ENCODE results near the gene CNGA2.

Gene CNGA2

DNA sequence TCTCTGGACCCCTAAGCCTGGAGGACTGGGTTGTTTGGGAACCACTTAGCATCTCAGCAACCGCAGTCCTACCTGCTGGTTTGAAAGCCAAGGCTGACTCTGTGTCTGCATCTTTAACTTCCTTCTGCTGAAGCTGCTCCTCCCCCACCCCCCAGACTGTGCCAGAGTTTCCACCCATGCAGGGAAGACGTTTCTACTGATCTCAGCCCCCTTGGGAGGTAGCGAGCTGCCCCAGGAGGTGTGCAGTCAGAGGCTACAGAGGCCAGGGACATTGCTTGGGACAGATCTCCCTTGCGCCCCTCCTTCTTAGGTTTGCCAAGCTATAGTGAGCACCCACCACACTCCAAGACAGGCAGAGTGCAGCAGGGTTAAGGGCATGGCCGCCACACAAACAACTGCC, 23.4 kb upstream of the CNGA2 start:
- Histone ChIP-seq H3K27ac (ENCODE audit: low read depth in 2 of 2, low read length in 2 of 2) (no peak overlapping the region), H3K36me3 (ENCODE audit: control insufficient read depth in 2 of 2, insufficient read depth in 2 of 2, low read length in 2 of 2) (no peaks in the 10 kb centered on the region), H3K4me3 (ENCODE audit: low read length in 2 of 2) (no peak overlapping the region), H3K4me1 (ENCODE audit: control insufficient read depth in 2 of 2, insufficient read depth in 2 of 2, low read length in 2 of 2) (peaks cover 0 to 4% of the 10 kb centered on the region in 2 donors), H3K9ac (ENCODE audit: low read depth in 1 of 2, low read length in 2 of 2) (no peak overlapping the region), H3K9me3 (ENCODE audit: control insufficient read depth in 2 of 2, low read length in 2 of 2) (no peaks in the 10 kb centered on the region), H3K27me3 (ENCODE audit: control insufficient read depth in 2 of 2, insufficient read depth in 2 of 2, low read length in 2 of 2) (peaks cover 3% of the 10 kb centered on the region in 2 donors)

DNA sequence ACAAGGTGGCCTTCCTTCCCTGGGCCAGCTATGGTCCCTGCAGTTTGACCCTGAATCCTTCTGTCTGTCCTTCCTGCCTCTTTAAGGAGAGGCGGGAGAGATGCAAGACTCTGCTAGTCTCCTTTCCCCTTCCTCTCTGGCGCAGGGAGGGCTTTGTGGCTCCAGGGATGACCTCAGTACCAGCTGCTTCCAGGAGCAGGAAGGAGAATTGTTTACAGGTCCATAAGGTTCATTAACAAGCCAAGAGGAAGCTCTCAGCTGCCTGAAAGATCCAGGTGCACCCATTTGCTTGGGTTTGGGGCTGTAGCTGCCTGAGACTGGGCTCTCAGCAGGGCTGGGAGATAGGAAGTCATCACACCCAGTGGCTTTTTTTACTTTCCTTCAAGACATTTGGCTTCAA, 22.8 kb upstream of the CNGA2 start:
- Histone ChIP-seq H3K9me3 (ENCODE audit: control insufficient read depth in 2 of 2, low read length in 2 of 2) (no peaks in the 10 kb centered on the region), H3K9ac (ENCODE audit: low read depth in 1 of 2, low read length in 2 of 2) (no peak overlapping the region), H3K4me1 (ENCODE audit: control insufficient read depth in 2 of 2, insufficient read depth in 2 of 2, low read length in 2 of 2) (peaks cover 0 to 4% of the 10 kb centered on the region in 2 donors), H3K27ac (ENCODE audit: low read depth in 2 of 2, low read length in 2 of 2) (no peak overlapping the region), H3K4me3 (ENCODE audit: low read length in 2 of 2) (no peak overlapping the region), H3K27me3 (ENCODE audit: control insufficient read depth in 2 of 2, insufficient read depth in 2 of 2, low read length in 2 of 2) (peaks cover under 1 to 3% of the 10 kb centered on the region in 2 donors), H3K36me3 (ENCODE audit: control insufficient read depth in 2 of 2, insufficient read depth in 2 of 2, low read length in 2 of 2) (no peaks in the 10 kb centered on the region)

DNA sequence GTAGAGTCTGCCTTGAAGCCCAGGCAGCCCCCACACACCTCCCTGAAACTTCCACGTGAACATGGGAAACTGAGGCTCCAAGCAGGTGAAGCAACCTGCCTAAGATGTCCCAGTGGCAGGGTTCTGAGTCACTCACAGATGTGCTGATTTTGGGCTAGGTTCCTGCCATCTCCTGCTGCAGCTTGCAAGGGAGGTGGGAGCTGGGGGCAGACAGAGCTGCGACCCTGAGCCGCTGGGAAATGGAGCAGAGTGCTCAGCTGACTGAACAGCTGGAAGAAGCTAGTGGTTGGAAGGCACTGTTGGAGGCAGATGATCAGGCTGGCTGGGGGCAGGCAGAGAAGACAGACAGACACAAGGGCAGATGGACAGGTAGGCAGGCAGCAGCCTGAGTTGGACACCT, 22.3 kb upstream of the CNGA2 start:
- Histone ChIP-seq H3K9ac (ENCODE audit: low read depth in 1 of 2, low read length in 2 of 2) (no peak overlapping the region), H3K36me3 (ENCODE audit: control insufficient read depth in 2 of 2, insufficient read depth in 2 of 2, low read length in 2 of 2) (no peaks in the 10 kb centered on the region), H3K27me3 (ENCODE audit: control insufficient read depth in 2 of 2, insufficient read depth in 2 of 2, low read length in 2 of 2) (peaks cover 0 to 4% of the 10 kb centered on the region in 2 donors), H3K4me3 (ENCODE audit: low read length in 2 of 2) (no peak overlapping the region), H3K4me1 (ENCODE audit: control insufficient read depth in 2 of 2, insufficient read depth in 2 of 2, low read length in 2 of 2) (peaks cover 0 to 4% of the 10 kb centered on the region in 2 donors), H3K27ac (ENCODE audit: low read depth in 2 of 2, low read length in 2 of 2) (peak overlapping the region in 1 of 2 donors; percentile 16), H3K9me3 (ENCODE audit: control insufficient read depth in 2 of 2, low read length in 2 of 2) (no peaks in the 10 kb centered on the region)

DNA sequence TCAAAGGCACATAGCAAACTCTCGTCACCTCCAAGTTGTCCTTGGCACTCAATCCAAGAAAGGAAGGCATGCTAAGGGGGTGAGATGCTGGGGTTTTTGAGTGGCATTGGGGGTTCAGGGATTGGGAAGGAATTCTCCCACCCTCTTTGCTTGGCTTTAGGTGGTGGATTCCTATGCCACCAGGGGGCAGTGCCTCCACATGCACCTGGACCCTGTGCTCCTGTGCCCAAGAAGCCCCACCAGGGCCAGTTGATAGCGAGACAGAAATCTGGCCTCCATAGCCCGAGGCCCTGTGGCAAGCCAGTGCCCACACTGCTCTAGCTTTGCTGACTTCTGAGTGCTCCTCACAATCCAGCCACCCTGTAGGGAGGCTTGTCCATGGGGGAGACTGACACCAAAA, 20.7 kb upstream of the CNGA2 start:
- Histone ChIP-seq H3K27ac (ENCODE audit: low read depth in 2 of 2, low read length in 2 of 2) (no peak overlapping the region), H3K4me1 (ENCODE audit: control insufficient read depth in 2 of 2, insufficient read depth in 2 of 2, low read length in 2 of 2) (peaks cover 0 to 4% of the 10 kb centered on the region in 2 donors), H3K9me3 (ENCODE audit: control insufficient read depth in 2 of 2, low read length in 2 of 2) (no peaks in the 10 kb centered on the region), H3K9ac (ENCODE audit: low read depth in 1 of 2, low read length in 2 of 2) (no peak overlapping the region), H3K4me3 (ENCODE audit: low read length in 2 of 2) (no peak overlapping the region), H3K36me3 (ENCODE audit: control insufficient read depth in 2 of 2, insufficient read depth in 2 of 2, low read length in 2 of 2) (no peaks in the 10 kb centered on the region), H3K27me3 (ENCODE audit: control insufficient read depth in 2 of 2, insufficient read depth in 2 of 2, low read length in 2 of 2) (peaks cover 0 to 6% of the 10 kb centered on the region in 2 donors)

DNA sequence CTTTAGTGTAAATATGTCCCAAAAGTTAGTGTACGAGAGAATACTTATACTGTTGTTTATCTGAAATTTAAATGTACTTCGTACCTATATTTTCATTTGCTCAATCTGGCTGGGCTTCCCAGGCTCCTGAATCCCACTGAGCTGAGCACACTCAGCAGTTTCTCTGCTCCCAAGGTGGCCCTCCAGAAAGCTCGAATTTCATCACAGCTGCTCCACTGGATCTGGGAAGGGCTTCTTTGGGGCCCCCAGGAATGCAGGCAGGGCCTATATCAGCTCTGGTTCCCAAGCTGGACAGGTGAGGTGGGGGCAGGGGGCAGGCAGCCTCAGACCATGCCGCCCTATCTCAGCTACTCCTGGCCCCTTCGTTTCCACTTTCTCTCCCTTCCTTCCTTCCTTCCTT, 20.2 kb upstream of the CNGA2 start:
- no peaks in the 10 kb centered on the region for H3K9me3 ChIP-seq (ENCODE audit: control insufficient read depth in 2 of 2, low read length in 2 of 2)
- no peaks in the 10 kb centered on the region for H3K36me3 ChIP-seq (ENCODE audit: control insufficient read depth in 2 of 2, insufficient read depth in 2 of 2, low read length in 2 of 2)
- no peak overlapping the region for H3K9ac ChIP-seq (ENCODE audit: low read depth in 1 of 2, low read length in 2 of 2)
- no peak overlapping the region for H3K4me3 ChIP-seq (ENCODE audit: low read length in 2 of 2)
- H3K4me1 ChIP-seq (ENCODE audit: control insufficient read depth in 2 of 2, insufficient read depth in 2 of 2, low read length in 2 of 2): peaks cover 0 to 4% of the 10 kb centered on the region in 2 donors
- peaks cover 0 to 6% of the 10 kb centered on the region in 2 donors for H3K27me3 ChIP-seq (ENCODE audit: control insufficient read depth in 2 of 2, insufficient read depth in 2 of 2, low read length in 2 of 2)
- no peak overlapping the region for H3K27ac ChIP-seq (ENCODE audit: low read depth in 2 of 2, low read length in 2 of 2)

DNA sequence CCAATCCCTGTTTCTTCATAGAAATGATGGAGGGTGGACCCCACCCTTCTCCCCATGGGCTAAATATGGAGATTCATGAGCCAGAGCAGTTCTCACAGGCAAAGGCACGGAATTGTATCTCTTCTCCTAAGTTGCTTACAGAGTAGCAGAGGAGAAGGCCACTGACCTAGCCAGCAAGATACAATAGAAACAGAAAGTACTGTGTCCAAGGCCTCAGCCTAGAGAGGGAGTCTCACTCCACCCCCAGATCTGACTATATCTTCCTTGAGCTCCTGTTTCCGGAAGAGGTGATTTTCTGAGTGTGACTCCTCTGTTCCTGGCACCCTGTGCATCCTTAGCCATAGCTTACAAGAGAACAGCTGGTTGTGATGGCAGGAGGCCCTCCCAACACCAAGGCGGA, 18.8 kb upstream of the CNGA2 start, which contains the start of gene FATE1:
FATE1 (plus strand) TSS at position 284 of the 400 bp plus-strand sequence; CDS start at position 369, 85 bp downstream.
- H3K4me3 ChIP-seq (ENCODE audit: low read length in 2 of 2): no peak within 1 kb of the TSS
- peaks cover 0 to 6% of the 10 kb centered on the region in 2 donors for H3K27me3 ChIP-seq (ENCODE audit: control insufficient read depth in 2 of 2, insufficient read depth in 2 of 2, low read length in 2 of 2)

DNA sequence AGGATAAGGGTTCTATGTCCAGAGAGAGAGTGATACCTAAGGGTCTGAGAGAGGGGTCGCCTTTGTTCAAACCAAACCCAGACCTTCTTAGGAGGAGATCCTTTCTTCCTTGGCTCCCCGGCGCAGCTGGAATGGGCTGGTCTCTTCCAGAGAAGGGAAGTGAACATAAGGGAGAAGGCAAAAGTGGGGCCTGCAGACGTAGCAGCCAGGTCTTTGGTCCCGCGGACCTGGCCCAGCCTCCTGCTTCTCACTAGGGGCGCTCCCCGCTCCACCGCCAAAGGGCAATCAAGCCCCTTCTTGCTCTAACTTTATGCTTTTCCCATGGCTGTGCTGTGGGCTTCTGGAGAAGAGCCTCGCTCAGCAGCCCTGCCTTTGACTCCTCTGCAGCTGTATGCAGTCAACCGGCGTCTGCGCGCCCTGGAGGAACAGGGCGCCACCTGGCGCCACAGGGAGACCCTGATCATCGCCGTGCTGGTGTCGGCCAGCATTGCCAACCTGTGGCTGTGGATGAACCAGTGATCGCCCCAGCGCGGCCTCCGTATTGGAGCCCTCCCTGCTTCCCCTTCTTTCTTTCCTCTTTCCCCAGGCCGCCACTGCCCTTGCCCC, 12.2 kb upstream of the CNGA2 start:
- H3K27me3 ChIP-seq (ENCODE audit: control insufficient read depth in 2 of 2, insufficient read depth in 2 of 2, low read length in 2 of 2): peaks cover 0 to under 1% of the 10 kb centered on the region in 2 donors
- H3K27ac ChIP-seq (ENCODE audit: low read depth in 2 of 2, low read length in 2 of 2): no peak overlapping the region
- H3K36me3 ChIP-seq (ENCODE audit: control insufficient read depth in 2 of 2, insufficient read depth in 2 of 2, low read length in 2 of 2): no peaks in the 10 kb centered on the region
- no peaks in the 10 kb centered on the region for H3K9me3 ChIP-seq (ENCODE audit: control insufficient read depth in 2 of 2, low read length in 2 of 2)
- no peak overlapping the region for H3K9ac ChIP-seq (ENCODE audit: low read depth in 1 of 2, low read length in 2 of 2)
- no peaks in the 10 kb centered on the region for H3K4me1 ChIP-seq (ENCODE audit: control insufficient read depth in 2 of 2, insufficient read depth in 2 of 2, low read length in 2 of 2)
- no peak overlapping the region for H3K4me3 ChIP-seq (ENCODE audit: low read length in 2 of 2)

More for the DNA sequence above, 18.8 kb upstream of the CNGA2 start, which contains the start of gene FATE1:
- no peak within 1 kb of the TSS for H3K27ac ChIP-seq (ENCODE audit: low read depth in 2 of 2, low read length in 2 of 2)
- H3K36me3 ChIP-seq (ENCODE audit: control insufficient read depth in 2 of 2, insufficient read depth in 2 of 2, low read length in 2 of 2): no peaks in the 10 kb centered on the region
- H3K4me1 ChIP-seq (ENCODE audit: control insufficient read depth in 2 of 2, insufficient read depth in 2 of 2, low read length in 2 of 2): peaks cover 0 to 4% of the 10 kb centered on the region in 2 donors
- no peak within 1 kb of the TSS for H3K9ac ChIP-seq (ENCODE audit: low read depth in 1 of 2, low read length in 2 of 2)
- no peaks in the 10 kb centered on the region for H3K9me3 ChIP-seq (ENCODE audit: control insufficient read depth in 2 of 2, low read length in 2 of 2)

DNA sequence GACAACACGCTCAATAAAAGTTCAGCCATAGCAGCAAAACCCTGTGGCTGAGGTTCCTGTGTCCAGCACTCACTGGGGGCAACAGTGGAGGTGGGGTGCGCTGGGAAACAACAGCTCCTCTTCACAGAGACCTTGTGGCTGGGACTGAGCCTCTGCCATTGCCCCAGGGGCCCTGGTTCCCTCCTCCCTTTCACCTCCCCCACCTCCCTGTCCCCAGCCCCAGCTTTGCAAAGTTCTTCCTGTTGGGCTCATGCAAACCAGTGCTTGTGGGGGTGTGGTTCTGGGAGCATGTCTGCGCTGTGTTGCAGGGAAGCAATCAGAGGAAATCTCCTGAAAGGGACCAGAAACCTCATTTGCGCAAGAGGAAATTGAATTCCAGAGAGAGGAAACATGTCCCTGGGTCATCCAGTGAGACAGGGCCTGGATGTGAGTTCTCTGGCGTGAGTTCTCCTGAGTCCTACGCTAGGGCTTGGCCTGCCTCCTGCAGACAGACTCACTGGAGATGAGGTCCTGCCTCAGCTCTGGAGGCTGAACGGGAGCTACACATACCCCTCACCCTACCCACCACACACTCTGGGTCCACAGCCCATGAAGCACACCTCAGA, 11.3 kb upstream of the CNGA2 start:
- Histone ChIP-seq H3K27ac (ENCODE audit: low read depth in 2 of 2, low read length in 2 of 2) (no peak overlapping the region), H3K36me3 (ENCODE audit: control insufficient read depth in 2 of 2, insufficient read depth in 2 of 2, low read length in 2 of 2) (no peaks in the 10 kb centered on the region), H3K4me3 (ENCODE audit: low read length in 2 of 2) (no peak overlapping the region), H3K9me3 (ENCODE audit: control insufficient read depth in 2 of 2, low read length in 2 of 2) (no peaks in the 10 kb centered on the region), H3K27me3 (ENCODE audit: control insufficient read depth in 2 of 2, insufficient read depth in 2 of 2, low read length in 2 of 2) (no peaks in the 10 kb centered on the region), H3K9ac (ENCODE audit: low read depth in 1 of 2, low read length in 2 of 2) (no peak overlapping the region), H3K4me1 (ENCODE audit: control insufficient read depth in 2 of 2, insufficient read depth in 2 of 2, low read length in 2 of 2) (no peaks in the 10 kb centered on the region)

DNA sequence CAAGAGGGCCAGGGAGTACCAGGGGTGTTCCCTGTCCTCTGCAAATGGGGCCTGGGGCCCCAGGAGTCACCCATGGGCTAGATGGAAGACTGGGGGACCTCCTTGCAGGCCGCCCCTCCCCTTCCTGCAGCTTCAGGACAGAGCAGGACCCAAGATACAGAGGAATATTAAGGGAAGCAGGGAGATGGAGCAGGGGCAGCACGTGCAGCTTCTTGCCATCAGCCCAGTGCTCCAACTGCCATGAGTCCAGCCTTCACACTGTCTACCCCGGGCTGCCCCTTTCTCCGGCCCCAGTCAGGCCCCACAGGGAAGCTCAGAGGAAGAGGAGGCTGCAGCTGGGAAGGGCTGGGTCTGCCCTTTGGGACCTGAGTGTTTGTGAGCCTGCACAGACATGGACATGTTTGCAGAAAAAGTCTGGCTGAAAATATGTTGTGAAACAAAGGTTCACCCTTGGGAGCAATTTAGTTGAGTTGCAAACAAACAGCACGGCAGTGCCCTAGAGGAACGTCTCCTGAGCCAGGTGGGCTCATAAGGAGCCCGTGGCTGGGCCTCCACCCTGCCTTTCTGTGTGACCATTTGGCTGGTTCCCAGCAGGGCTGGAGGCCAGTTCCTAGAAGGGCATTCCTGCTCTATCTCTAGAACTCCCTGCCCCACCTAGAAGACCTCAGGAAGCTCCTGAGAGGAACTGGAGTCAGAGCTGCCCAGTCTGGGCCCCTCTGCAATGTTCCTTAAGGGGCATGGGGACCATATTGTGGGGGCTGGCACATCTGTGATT, 9.8 kb upstream of the CNGA2 start:
- H3K4me3 ChIP-seq (ENCODE audit: low read length in 2 of 2): no peak overlapping the region
- H3K27ac ChIP-seq (ENCODE audit: low read depth in 2 of 2, low read length in 2 of 2): no peak overlapping the region
- no peaks in the 10 kb centered on the region for H3K36me3 ChIP-seq (ENCODE audit: control insufficient read depth in 2 of 2, insufficient read depth in 2 of 2, low read length in 2 of 2)
- H3K27me3 ChIP-seq (ENCODE audit: control insufficient read depth in 2 of 2, insufficient read depth in 2 of 2, low read length in 2 of 2): no peaks in the 10 kb centered on the region
- no peak overlapping the region for H3K9ac ChIP-seq (ENCODE audit: low read depth in 1 of 2, low read length in 2 of 2)
- no peaks in the 10 kb centered on the region for H3K4me1 ChIP-seq (ENCODE audit: control insufficient read depth in 2 of 2, insufficient read depth in 2 of 2, low read length in 2 of 2)
- H3K9me3 ChIP-seq (ENCODE audit: control insufficient read depth in 2 of 2, low read length in 2 of 2): no peaks in the 10 kb centered on the region

DNA sequence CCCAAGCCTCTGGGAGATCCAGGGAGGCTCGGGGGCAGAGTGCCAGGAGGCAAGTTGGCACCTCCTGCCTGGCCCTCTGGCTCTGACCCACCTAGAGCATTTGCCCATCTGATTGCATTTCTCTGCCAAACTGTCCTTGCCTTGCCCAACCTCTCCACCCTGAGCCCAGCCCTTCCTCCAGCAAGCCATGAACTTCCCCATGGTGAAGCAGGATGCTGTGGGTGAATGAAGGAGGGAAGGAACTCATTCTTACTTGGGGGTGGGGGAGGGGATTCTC, 9.3 kb upstream of the CNGA2 start:
- no peaks in the 10 kb centered on the region for H3K27me3 ChIP-seq (ENCODE audit: control insufficient read depth in 2 of 2, insufficient read depth in 2 of 2, low read length in 2 of 2)
- no peak overlapping the region for H3K4me3 ChIP-seq (ENCODE audit: low read length in 2 of 2)
- H3K9ac ChIP-seq (ENCODE audit: low read depth in 1 of 2, low read length in 2 of 2): no peak overlapping the region
- H3K36me3 ChIP-seq (ENCODE audit: control insufficient read depth in 2 of 2, insufficient read depth in 2 of 2, low read length in 2 of 2): no peaks in the 10 kb centered on the region
- no peaks in the 10 kb centered on the region for H3K4me1 ChIP-seq (ENCODE audit: control insufficient read depth in 2 of 2, insufficient read depth in 2 of 2, low read length in 2 of 2)
- H3K27ac ChIP-seq (ENCODE audit: low read depth in 2 of 2, low read length in 2 of 2): no peak overlapping the region
- H3K9me3 ChIP-seq (ENCODE audit: control insufficient read depth in 2 of 2, low read length in 2 of 2): no peaks in the 10 kb centered on the region

Measured in mucosa of rectum (tissue), 2 donors.